Parathyroid adenoma (tissue), 2 donors: ENCODE results near the gene MTERF4.

ENCODE experiments used
- H2AFZ ChIP-seq: fragments of 300-600 bp; sonication (generic); one replicate; pipeline ENCODE4 v1.7.0; 2017; ENCODE audit warnings: antibody characterized with exemption, mild to moderate bottlenecking
- H3K27ac ChIP-seq: fragments of 300-600 bp; sonication (generic); one replicate; pipeline ENCODE4 v1.7.0; 2017
- H3K27me3 ChIP-seq: fragments of 300-600 bp; sonication (generic); one replicate; pipeline ENCODE4 v1.7.0; 2017; ENCODE audit warnings: low read length; ENCODE audit not compliant: control insufficient read depth, insufficient read depth
- H3K36me3 ChIP-seq: fragments of 300-600 bp; sonication (generic); one replicate; pipeline ENCODE4 v1.7.0; 2017; ENCODE audit warnings: low read length; ENCODE audit not compliant: control insufficient read depth, insufficient read depth
- H3K4me1 ChIP-seq: fragments of 300-600 bp; sonication (generic); one replicate; pipeline ENCODE4 v1.7.0; 2017; ENCODE audit warnings: control low read depth
- H3K4me2 ChIP-seq: fragments of 300-600 bp; sonication (generic); one replicate; pipeline ENCODE4 v1.7.0; 2017; ENCODE audit warnings: low read length
- H3K4me3 ChIP-seq: fragments of 300-600 bp; sonication (generic); one replicate; pipeline ENCODE4 v1.7.0; 2017; ENCODE audit warnings: low read depth, low read length
- H3K79me2 ChIP-seq: fragments of 300-600 bp; sonication (generic); one replicate; pipeline ENCODE4 v1.7.0; 2017; ENCODE audit warnings: control low read depth
- H3K9ac ChIP-seq: fragments of 300-600 bp; sonication (generic); one replicate; pipeline ENCODE4 v1.7.0; 2017; ENCODE audit warnings: mild to moderate bottlenecking
- H3K9me3 ChIP-seq: fragments of 300-600 bp; sonication (generic); one replicate; pipeline ENCODE4 v1.7.0; 2017; ENCODE audit warnings: low read length; ENCODE audit not compliant: control insufficient read depth
- CTCF ChIP-seq: fragments of 300-600 bp; sonication (generic); IDR thresholded peaks from one replicate; pipeline ENCODE4 v1.7.0; 2017; ENCODE audit warnings: antibody characterized with exemption, mild to moderate bottlenecking
- donor health status: primary hyperparathyroidism.

Gene MTERF4

GRCh38 chr2:241068942-241069810 is 32.9 kb downstream of the MTERF4 start:
- Histone ChIP-seq H3K9ac (no peak overlapping the region), H3K79me2 (no peaks in the 10 kb centered on the region), H2AFZ (no peak overlapping the region), H3K36me3 (no peaks in the 10 kb centered on the region), H3K27ac (no peak overlapping the region), H3K9me3 (no peaks in the 10 kb centered on the region), H3K4me2 (no peak overlapping the region), H3K4me1 (no peaks in the 10 kb centered on the region), H3K27me3 (no peaks in the 10 kb centered on the region), H3K4me3 (no peak overlapping the region)
- no peak for TF ChIP-seq CTCF

DNA sequence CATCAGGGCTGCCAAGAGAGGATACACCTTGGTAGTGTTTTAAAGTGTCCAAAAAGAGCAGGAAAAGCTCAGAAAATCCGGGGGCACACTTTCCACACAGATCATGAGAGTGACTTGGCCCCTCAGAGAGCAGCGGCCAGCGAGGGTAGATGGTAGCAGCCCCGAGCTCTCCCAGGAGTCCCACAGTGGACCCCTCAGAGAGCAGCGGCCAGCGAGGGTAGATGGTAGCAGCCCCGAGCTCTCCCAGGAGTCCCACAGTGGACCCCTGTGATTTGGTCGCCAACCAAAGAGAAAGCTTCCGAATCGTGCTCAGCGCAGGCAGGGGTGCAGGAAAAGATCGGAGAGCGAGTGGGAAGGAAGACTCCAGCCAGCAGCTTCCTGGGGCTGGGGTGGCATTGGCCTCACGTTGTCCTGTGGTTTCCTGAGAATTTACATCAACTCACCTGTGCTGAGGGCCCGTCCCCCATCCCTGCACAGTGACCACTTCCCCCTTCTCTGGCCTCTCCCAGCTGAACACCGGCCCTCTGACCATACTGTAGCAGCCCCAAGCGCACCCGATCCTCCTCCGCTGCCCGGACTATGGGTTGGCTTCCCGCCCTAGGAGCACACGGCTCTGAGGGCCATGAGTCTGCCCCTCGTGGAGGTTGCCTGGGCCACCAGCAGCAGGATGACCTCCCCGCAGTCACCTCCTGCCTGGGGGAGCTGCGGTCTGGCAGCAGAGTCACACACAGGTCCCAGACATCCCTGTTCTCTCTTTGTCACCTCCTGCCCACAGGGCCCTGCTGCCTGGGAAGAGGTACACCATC is 33.7 kb downstream of the MTERF4 start:
- H3K27ac ChIP-seq: no peak overlapping the region
- no peak overlapping the region for H3K4me3 ChIP-seq
- no peak overlapping the region for H2AFZ ChIP-seq
- no peaks in the 10 kb centered on the region for H3K9me3 ChIP-seq
- no peaks in the 10 kb centered on the region for H3K79me2 ChIP-seq
- no peak overlapping the region for H3K4me2 ChIP-seq
- H3K9ac ChIP-seq: no peak overlapping the region
- H3K4me1 ChIP-seq: peaks cover under 1% of the 10 kb centered on the region
- no peaks in the 10 kb centered on the region for H3K36me3 ChIP-seq
- TF ChIP-seq CTCF: no peak
- H3K27me3 ChIP-seq: no peaks in the 10 kb centered on the region

GRCh38 chr2:241067501-241068135 is 34.5 kb downstream of the MTERF4 start:
- H3K27ac ChIP-seq: no peak overlapping the region
- no peak overlapping the region for H3K4me2 ChIP-seq
- no peak overlapping the region for H3K9ac ChIP-seq
- H3K4me3 ChIP-seq: no peak overlapping the region
- H3K4me1 ChIP-seq: peaks cover 7% of the 10 kb centered on the region
- no peaks in the 10 kb centered on the region for H3K79me2 ChIP-seq
- no peak overlapping the region for H2AFZ ChIP-seq
- H3K36me3 ChIP-seq: no peaks in the 10 kb centered on the region
- no peaks in the 10 kb centered on the region for H3K9me3 ChIP-seq
- no peak for TF ChIP-seq CTCF
- H3K27me3 ChIP-seq: no peaks in the 10 kb centered on the region

DNA sequence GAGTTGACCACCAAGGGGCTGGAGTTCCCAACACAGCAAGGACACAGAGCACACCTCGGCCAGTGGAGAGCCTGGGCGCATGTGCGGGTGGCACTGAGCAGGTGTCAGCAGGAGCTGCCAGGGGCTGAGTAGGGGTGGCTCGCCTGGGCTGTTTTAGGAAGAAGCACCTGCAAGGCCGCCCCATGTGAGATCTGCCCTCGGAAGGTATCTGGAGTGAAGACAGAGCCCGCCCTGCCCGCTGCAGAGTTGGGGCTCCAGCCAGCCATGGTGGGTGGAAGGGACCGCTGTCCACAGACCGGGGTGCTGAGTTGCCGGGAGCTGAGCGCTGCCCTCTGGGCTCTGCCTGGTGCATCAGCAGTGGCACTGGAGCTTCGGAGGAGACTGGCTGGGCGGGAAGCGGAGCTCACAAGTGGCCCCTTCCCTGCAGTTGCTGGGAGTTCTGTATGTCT is 35.2 kb downstream of the MTERF4 start:
- H3K79me2 ChIP-seq: no peaks in the 10 kb centered on the region

More for the DNA sequence above, 35.2 kb downstream of the MTERF4 start:
- peaks cover 12% of the 10 kb centered on the region for H3K4me1 ChIP-seq
- TF ChIP-seq CTCF: no peak
- H3K27me3 ChIP-seq: no peaks in the 10 kb centered on the region
- H3K36me3 ChIP-seq: no peaks in the 10 kb centered on the region
- H3K9me3 ChIP-seq: no peaks in the 10 kb centered on the region
- H3K4me3 ChIP-seq: no peak overlapping the region
- H3K4me2 ChIP-seq: no peak overlapping the region
- H3K27ac ChIP-seq: no peak overlapping the region
- no peak overlapping the region for H2AFZ ChIP-seq
- H3K9ac ChIP-seq: no peak overlapping the region
